AG09319 (cell line): ENCODE data around the gene CA7.
"Not testable (repeated sequence)": the region's sequence is repeated elsewhere in the genome, so short reads cannot be mapped to it uniquely, and the experiment has no call there.

Experiments
- DNase-seq: peaks from one replicate; pipeline ENCODE4 v3.0.0-alpha.2; 2010; ENCODE audit warnings: low read depth; ENCODE audit errors: extremely low read depth
- CTCF ChIP-seq: IDR thresholded peaks from 2 replicates; pipeline ENCODE4 v1.5.1; 2011; ENCODE audit warnings: low read depth, mild to moderate bottlenecking, inconsistent platforms, low read length, moderate library complexity

The CA7 gene

GRCh38 chr16:66862023-66862520 is 17.9 kb downstream of the CA7 start:
- TF ChIP-seq CTCF, result no peak
- DNase-seq, result no peak

- DNase-seq, result no peak
- no peak for TF ChIP-seq CTCF
Measured at GRCh38 chr16:66863707-66864106, 19.5 kb downstream of the CA7 start.

GRCh38 chr16:66869424-66869823 is 25.2 kb downstream of the CA7 start:
- TF ChIP-seq CTCF, result no peak
- no peak for DNase-seq

- not testable (repeated sequence) for DNase-seq
Measured at GRCh38 chr16:66871363-66871762, 27.1 kb downstream of the CA7 start.

- no peak for DNase-seq
- TF ChIP-seq CTCF, result no peak
Measured at GRCh38 chr16:66871840-66872239, 27.6 kb downstream of the CA7 start.

- DNase-seq, result no peak
- no peak for TF ChIP-seq CTCF
Measured at GRCh38 chr16:66872559-66872942, 28.3 kb downstream of the CA7 start.

GRCh38 chr16:66872943-66873684 is 28.9 kb downstream of the CA7 start:
- TF ChIP-seq CTCF, result peak; percentile 94
- DNase-seq, result peak; percentile 91

GRCh38 chr16:66873685-66874055 is 29.5 kb downstream of the CA7 start:
- TF ChIP-seq CTCF, result no peak
- no peak for DNase-seq
